Measurements from ENCODE around the gene PMS1.
"Not testable (repeated sequence)": the region's sequence is repeated elsewhere in the genome, so short reads cannot be mapped to it uniquely, and the experiment has no call there.

Gene PMS1

DNA sequence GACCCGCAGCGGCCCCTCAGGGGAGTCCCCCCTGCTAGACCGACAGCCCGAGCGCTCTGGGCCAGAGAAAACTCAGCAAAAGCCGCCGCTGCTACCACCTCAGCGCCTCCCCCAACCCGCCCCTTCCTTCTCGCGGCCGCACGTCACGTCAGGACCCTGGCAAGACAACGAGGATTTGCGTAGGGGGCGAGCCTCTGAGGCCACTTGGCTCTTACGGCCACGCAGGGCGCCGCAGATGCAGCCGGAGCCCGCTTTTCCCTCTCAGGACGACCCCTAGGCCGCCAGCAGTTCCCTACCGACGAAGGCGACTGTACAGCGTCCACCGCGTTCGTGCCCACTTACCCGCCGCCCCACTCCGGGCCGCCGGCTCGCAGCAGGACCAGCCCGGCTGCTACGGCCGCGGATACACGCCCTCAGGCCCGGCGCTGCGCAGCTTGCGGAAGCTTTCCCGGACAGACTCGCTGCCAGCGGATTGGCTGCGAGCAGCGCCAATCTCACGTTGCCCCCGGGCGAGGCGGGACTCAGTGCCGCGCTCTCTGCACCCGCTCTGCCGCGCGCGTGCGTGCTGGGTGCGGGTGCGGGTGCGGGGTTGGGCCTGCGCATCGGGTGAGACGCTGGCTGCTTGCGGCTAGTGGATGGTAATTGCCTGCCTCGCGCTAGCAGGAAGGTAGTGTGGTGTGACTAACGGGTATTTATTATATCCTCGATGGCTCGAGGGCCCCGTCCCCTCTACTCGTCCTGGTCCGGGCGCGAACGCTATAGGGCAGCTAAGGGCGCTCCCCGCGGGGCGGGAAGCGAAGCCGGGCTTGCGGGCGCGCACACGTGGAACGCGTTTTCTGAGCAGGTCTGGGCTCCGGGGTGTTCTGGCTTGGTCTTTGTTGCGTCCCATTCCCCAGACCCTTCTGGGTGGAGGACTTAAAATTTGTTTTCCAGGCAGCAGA lies at the start of gene PMS1, which contains the start of gene ORMDL1:
Gene PMS1 (plus strand): TSS at position 524 of the 941 bp plus-strand sequence. CDS start 7,360 bp downstream, outside the sequence.
Gene ORMDL1 (minus strand): TSS at position 413 of the 941 bp plus-strand sequence. CDS start 1,744 bp downstream, outside the sequence.
- peak; percentile 97 for DNase-seq (ENCODE audit: low read depth)

DNA sequence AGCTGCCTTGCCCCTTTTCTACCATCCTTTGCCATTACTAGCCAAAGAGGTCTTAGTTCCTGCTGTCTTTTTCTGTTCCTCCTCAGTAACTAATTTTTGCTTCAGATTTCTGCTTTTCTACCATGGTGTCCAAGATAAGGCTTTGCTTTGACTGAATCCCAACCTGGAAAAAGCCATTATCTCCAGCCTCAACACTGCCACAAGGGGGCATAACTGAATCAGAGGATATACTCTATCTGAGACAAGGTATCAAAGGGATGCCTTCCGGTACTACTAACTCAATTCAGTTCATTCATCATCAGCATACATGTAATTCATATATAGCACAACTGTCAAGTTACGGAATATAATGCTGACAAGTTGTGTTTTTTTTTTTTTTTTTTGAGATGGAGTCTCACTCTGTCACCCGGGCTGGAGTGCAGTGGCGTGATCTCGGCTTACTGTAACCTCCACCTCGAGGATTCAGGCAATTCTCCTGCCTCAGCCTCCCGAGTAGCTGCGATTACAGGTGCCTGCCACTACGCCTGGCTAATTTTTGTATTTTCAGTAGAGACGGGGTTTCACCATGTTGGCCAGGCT lies 33.1 kb upstream of the PMS1 start:
- peak; percentile 34 for DNase-seq (ENCODE audit: low read depth)

DNA sequence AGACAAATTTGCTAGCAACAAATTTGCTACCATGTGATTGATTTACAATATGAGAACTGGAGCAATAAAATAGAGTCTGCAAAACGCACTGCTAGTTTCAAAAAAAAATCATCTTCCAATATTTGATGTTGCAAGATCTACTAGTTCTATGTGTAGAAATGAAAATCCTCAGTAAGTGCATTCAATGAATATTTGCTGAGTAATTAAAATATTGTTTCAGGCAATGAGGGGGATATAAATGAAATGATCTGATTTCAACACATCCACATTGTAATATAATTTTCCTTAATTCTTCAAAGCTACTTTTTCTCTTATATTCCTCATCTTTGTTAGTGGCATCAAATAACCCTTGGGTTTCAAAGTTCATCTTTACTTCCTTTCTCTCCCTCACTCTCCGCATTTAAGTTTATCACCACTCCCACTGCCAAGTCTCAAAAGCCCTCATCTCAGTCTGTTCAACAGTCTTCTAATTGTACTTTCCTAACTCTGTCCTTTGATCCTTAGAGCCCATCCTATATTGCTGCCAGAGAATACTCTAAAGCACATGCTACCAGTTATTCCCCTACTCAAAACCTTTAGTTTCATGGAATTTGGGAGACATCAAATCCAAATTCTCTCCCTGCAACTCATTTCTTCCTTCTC lies 27.8 kb upstream of the PMS1 start:
- no peak for DNase-seq (ENCODE audit: low read depth)

DNA sequence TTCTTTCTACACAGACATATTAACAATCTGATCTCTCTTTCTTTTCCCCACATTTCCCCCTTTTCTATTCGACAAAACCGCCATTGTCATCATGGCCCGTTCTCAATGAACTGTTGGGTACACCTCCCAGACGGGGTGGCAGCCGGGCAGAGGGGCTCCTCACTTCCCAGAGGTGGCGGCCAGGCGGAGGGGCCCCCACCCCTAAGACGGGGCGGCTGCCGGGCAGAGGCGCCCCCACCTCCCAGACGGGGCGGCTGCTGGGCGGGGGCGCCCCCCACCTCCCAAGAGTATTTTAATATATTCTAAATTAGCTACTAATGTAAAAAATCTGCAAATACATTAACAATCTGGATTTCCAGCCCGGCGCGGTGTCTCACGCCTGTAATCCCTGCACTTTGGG lies 24.1 kb upstream of the PMS1 start:
- DNase-seq (ENCODE audit: low read depth), result not testable (repeated sequence)

DNA sequence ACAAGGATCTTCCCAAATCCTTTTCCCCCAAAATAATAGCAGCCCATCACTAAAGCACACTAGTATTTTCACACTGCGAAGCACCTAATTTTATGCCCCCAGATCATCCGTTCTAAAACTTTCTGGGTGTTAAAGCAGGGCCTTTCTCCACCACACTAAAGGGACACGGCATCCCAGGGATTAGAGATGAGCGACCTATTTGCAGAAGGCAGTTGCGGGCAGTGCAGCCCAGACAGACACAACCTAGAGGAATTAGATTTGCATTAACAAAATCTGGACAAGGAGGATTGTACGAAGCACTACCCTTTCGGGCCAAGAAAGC lies 22.1 kb upstream of the PMS1 start:
- no peak for DNase-seq (ENCODE audit: low read depth)

DNA sequence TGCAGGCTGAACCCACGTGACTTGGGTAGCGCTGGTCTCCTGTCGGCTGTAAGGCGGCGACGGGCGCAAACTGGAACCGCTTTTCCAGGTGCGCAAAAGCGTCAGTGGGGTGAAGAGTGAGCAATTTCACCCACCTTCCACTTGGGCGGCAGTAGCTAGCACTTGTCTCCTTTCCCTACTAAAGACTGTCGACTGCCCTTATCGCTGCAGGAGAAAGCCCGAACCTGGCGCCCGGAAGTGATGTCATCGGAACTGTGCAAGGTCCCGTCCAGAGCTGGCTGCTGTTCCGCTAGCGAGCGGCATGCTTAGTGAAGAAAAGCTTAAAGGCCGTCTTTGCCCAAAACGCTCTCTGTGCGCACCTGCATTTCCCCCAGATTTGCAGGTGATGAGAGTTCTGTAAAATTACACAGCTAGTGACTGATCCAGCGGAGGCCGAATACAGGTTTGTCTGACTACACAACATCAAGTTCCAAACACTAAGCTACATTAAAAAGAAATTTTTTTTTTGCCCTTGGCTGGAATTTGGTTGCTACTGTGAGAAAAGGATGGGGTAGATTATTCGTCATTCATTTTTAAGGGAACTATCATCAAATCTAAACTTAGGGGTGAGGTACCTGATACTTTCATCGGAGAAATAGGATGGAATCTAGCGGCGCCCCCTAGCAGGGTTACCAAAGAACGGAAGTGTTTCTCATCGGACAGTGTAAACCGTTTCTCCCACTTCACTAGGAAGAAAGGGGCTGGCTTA lies 21.5 kb upstream of the PMS1 start, which contains the start of gene OSGEPL1:
Gene OSGEPL1 (minus strand): TSS at position 242 of the 748 bp plus-strand sequence. CDS start 1,152 bp downstream, outside the sequence.
- DNase-seq (ENCODE audit: low read depth), result peak; percentile 91

DNA sequence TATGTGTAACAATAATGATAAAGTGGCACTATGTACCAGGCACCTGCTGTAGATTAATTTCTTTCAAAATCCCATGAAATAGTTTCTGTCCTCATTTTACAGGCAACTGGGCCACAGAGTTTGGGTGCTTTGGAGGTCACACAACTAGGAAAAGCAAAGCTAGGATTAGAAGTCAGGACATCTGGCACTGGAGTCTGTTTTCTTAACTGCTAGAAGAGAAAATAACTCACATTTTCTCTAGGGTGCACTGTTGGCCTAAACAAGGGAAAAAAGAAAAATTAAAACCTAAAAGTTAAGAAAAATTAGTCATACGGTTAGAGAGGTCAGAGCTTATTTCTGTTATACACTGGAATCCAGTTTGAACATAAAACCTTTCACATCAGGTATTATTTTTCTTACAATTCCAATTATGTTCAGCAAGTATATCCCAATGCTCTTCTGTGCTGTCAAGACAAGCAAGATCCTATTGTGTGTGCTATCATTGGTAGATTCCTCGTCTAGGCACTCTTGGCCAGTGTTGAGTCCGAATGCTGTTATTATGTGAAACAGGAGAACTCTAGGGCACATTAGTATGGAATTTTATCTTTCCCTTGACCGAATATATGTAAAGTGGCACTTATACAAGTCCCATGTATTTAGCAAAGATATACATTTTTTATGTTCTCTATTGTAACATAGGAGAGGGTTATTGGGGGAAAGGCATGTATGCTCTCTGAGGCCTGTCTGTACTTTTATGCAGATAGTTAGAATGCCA lies 20.2 kb upstream of the PMS1 start:
- DNase-seq (ENCODE audit: low read depth), result peak; percentile 43

DNA sequence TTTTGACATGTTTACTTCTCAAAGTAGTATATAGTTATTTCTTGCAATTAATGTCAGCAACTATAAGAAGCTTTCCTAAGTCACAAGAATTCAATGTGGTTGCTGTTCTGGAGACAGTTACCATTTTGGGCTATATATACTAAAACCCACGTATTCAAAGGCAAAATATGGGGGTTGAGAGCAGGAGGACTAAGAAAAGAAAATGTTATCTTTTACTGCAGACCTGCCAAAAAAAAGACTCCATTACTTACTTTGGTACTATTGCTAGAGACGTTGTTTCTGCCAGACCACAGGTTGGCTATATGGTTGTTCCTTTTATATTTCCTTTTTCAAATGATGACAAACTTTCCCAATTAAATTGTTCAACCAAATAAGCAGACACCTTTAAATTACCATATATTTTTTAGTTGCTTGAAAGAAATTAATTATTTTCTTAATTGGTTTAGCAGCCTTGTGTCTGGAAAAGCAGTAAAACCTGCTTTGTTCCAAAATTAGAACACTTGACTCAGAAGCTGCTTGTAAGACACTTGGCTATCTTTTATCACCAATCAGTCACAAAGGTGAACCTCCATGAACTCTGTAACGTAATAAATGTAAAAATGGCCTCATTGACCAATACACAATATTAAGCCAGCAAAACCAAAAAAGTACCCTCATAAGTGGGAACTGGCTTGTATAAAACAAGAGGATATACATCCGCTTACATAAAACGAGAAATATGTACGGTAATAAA lies 13.5 kb upstream of the PMS1 start:
- no peak for DNase-seq (ENCODE audit: low read depth)

DNA sequence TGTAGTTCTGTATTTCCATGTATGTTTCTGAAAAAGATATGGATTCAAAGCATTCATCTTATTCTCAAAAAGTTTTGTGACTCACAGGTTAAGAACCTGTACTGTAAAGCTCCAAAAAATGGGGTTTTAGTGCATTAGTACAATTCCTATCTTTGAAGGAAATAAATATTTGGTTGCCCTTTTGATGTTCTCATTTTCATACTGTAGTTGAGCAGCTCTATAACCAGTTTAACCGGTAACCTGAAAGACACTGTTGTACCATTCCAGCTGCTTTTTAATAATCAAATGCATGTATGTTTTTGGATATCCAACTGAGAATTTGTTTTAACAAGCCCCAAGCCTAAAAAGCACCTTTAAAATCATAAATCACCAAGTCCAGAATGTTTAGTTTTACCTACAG lies 12.0 kb upstream of the PMS1 start:
- DNase-seq (ENCODE audit: low read depth), result no peak

DNA sequence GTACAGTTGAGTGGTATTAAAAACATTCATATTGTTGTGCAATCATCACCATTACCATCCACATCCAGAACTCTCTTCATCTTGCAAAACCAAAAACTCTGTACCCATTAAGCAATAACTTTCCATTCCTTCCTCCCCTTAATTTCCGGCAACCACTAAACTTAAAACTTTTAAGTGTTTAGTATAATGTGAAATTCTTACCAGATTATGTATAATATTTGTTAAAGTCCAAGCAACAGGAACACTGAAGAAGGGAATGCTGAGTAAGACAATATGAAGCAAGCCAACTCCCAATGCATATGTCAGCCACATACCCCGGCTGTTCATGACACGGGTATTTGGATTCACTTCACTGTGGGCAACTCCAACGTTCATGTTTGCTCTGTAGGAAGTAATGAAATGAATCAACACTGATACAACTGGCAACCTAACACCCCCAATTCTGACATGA lies 2.0 kb upstream of the PMS1 start:
- DNase-seq (ENCODE audit: low read depth), result peak; percentile 49

DNA sequence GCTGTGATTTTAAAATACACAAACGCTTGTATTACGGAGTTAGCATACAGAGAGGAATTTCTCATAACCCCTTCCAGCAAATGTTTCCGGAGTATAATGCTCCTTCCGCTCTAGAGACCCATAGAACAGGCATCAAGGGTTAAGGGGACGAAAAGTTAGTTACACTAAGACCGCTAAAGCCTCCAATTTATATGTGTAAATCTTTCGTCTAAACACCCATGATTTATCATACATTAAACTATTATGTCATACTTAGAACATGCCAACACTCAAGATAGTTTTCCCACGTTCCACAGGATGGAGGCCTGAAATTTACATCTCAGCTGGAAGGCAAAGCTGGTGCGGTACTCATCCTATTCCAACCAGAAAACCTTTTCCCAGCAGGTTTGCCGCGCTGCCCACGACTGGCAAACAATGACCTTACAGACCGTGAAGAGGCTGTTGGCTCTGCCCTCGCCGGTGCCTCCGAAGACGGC lies 761 bp upstream of the PMS1 start:
- peak; percentile 52 for DNase-seq (ENCODE audit: low read depth)

DNA sequence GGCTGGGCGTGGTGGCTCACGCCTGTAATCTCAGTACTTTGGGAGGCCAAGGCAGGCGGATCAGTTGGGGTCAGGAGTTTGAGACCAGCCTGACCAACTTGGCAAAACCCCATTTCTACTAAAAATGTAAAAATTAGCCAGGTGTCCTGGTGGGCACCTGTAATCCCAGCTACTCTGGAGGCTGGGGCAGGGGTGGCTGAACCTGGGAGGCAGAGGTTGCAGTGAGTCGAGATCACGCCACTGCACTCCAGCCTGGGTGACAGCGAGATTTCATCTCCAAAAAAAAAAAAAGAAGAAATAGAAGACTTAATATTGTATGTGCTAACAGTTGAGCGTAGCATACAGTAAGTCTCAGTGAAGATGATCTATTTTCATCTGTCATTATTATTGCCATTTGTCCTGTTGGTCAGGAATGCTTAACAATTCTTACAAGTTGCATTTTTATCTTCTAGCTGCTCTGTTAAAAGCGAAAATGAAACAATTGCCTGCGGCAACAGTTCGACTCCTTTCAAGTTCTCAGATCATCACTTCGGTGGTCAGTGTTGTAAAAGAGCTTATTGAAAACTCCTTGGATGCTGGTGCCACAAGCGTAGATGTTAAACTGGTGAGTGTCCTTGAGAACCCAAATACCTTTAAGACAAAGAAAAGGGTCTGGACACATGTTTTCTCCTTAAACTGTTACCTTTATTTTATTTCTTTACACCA lies 7.2 kb downstream of the PMS1 start:
- no peak for DNase-seq (ENCODE audit: low read depth)

DNA sequence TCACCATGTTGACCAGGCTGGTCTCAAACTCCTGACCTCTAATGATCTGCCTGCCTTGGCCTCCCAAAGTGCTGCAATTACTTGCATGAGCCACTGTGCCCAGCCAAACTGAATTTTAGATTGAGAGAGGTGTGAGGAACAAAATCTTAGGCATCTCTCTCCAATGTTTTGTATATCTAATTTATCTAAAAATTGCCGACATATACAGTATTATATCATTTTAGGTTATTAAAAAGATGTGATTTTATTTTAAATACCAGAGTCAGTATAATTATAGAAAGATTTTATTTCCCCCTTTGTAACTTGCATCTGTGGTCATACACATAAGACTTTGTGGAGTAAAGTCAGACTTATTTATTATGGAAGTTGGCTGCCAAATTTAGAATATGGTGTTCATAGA lies 10.1 kb downstream of the PMS1 start:
- no peak for DNase-seq (ENCODE audit: low read depth)

DNA sequence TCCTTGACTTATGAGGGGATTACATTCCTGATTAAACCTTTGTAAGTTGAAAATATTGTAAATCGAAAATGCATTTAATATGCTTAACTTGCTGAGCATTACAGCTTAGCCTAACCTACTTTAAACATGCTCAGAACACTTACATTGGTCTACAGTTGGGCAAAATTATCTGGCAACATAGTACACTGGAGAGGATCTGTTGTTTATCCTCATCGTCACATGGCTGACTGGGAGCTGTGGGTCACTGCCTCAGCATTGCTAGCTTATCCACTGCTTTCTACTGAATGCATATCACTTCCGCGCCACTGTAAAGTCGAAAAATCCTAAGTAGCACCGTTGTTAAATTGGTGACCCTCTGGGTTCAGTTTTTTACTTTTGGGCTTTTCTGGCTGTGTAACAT lies 13.7 kb downstream of the PMS1 start:
- no peak for DNase-seq (ENCODE audit: low read depth)

DNA sequence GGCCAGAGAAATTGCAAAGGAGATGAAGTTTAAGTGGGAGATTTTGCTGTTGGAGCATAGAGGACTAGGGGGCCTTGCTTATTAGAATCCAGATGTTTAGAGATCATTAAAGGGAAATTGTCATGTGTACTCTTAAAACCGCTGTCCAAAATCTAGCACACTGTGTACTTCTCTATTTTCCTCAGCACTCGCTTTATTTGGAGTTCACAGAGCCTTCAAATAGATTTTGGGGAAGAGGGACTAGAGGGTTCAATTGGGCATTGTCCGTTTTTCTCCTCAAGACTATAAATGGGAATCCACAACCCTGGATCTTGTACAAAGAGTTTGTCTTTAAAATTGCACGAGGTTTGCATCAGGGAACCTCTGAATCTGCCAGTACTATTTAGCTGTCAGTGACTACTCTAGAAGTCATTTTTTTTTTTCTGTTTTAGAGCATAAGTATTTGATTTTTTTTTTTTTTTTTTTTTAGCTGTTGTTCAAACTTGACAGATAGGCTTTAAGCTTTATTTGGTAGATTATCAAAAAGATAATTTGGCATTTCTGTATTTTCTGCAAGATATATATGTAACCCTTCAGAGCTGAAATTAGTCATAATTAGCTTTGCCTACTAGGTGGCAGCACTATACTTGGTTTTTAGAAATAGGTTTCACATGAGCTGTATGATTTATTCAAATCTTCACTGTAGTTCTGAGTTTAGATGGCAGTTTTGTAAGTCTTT lies 14.2 kb downstream of the PMS1 start:
- DNase-seq (ENCODE audit: low read depth), result peak; percentile 74

DNA sequence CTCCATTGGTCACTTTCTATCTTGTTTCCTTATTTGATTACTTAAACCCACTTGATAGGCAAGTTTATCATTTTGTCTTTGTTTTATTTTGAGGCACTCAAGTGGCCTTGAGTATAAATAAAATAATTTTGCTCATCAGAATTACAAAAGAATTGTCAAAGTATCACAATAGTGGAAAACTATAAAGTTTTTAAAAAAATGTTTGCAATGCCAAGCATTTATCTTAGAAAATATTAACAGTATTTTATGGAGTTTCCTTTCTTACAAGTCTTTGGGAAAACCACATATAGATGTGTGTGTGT lies 14.7 kb downstream of the PMS1 start:
- DNase-seq (ENCODE audit: low read depth), result no peak

DNA sequence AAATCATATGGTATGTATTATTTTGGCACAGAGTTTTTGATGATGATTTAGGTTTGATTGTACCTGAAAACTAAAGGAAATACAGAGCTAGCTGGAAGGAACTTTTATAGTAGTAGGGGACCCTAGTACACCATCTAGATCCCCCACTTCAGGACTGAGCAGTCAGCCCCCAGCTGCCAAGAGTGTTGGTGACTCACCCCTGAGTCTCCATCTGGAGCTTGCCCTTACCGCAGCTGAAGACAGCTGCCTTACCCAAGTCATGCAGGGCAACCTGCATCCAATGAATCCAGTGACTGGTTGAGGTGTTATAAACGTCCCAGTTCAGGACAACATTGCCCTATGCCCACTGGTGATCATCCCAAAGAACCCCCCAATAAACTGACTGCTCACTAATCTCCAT lies 15.3 kb downstream of the PMS1 start:
- DNase-seq (ENCODE audit: low read depth), result peak; percentile 82

DNA sequence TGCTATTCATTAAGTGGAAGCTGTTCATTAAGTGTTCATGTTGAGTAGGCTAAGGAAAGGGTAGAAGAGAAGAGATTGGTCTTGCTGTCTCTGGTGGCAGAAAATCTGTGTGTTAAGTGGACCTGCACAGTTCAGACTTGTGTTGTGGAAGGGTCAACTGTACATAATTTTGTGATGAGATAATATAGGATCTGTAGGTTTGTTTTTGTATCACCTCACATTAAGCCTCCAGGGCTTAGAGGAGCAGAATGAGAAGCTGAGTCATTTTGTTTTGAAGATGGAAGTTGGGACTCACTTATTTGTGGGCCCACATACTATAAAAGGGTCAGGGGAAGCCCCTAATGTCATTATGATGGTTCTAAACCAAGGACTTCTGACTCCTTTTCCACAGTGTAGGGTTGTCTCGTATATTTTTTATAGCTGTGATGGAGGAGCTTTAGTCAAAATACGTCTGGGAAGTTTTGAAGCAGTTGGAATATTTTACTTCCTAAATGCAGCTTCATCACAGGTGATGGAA lies 18.2 kb downstream of the PMS1 start:
- peak; percentile 68 for DNase-seq (ENCODE audit: low read depth)

DNA sequence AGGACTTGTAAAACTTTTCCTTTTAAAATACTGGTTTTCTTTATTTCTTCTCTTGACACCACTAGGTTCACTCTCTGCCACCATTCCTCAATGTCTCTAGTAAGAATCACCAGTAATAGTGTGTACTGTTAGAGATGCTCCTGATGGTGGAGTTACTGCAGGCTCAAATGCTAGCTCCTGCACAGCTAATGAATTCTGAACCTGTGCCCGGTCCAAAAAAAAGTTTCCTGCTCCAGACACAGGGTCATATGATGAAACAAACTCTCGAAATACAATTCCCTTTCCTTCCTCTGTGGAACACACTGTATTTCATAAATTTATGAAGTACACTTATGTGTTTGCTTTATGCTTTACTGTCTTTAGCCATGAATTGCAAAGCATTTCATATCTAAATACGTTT lies 19.2 kb downstream of the PMS1 start:
- DNase-seq (ENCODE audit: low read depth), result no peak
